Erythroblast (primary cell): ENCODE data around the gene PROM2.

Experiments
- GATA1 ChIP-seq: IDR thresholded peaks from 2 replicates; pipeline ENCODE4 v1.6.1; 2011; ENCODE audit warnings: low read depth, mild to moderate bottlenecking, control low read depth, low read length, moderate library complexity
- POLR2A ChIP-seq: IDR thresholded peaks from 2 replicates; pipeline ENCODE4 v1.6.1; 2011; ENCODE audit warnings: mild to moderate bottlenecking, low read length

DNA sequence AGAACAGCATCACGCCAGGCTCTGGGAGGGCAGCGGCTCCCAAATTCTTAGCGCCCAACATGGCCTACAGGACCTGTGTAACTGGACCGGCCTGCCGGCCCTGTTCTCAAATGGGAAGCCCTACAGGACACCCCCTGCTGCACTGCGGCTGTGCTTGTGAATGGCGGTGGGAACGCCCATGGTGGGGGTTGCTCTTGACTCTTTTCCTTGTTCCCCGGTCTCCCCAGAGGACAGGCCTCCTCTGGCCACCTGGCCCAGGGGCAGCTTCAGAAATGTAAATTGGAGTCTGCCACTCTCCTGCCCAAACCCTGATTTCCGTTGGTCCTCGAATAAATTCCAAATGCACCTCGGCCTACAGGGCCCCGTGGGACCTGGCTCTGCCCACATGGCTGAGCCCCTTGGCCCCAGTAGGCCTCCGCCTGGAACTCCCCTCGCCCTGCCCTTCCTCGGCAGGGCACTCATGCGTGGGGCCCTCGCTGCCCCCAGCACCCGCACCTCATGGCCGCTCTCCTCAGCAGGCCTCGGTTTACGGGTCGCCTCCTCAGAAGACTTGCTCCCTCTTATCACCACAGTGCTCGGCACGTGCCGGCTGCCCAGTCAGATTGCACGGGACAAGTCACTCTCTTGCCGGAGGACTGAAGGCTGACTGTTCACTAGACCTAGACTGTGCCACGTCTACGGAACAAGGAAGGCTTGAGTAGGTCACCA, 52.3 kb downstream of the PROM2 start:
- TF ChIP-seq POLR2A (no peak), GATA1 (no peak)
